ENCODE measurements around the gene LIN7B. TPM values are rescaled to one million over a fixed set of nuclear protein-coding genes. Genes with fewer than 3 reads are reported as not detected.
"Not testable (repeated sequence)": the region's sequence is repeated elsewhere in the genome, so short reads cannot be mapped to it uniquely, and the experiment has no call there.

The LIN7B gene
- total RNA-seq, 1 donor from 2014 or later = 9.8 TPM

- peak overlapping the region; percentile 33 for H3K4me3 Mint-ChIP-seq
- no peak overlapping the region for H3K27ac Mint-ChIP-seq
Observed at GRCh38 chr19:49070416-49070815, 43.8 kb upstream of the LIN7B start.

DNA sequence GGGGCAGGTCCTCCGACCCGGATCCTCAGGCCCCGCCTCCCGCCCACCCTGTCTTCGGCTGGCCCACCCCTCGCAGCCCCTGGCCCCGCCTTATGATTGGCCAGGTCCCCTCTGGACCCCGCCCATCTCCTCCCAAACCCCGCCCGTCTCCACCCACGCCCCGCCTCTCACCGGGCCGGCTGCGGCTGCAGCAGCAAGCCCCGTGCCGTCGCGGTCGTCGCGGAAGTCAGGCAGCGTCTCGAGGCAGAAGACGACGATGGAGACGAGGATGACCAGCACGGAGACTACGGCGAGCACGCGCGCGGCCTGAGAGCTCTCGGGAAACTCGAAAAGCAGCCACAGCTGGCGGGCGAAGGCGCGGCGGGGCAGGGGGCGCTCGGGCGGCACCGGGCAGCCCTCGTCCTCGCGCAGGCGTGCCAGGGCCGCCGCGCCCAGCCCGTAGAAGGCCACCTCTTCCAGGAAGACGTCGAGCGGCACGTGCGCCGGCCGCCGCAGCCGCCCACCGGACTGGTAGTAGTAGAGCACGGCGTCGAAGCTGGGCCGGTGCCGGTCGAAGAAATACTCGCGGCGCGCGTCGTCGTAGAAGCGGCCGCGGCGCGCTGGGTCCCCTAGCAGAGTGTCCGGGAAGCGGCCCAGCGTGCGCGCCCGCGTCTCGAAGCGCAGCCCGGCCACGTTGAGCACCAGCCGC lies 42.2 kb upstream of the LIN7B start:
- Mint-ChIP-seq H3K27ac (no peak overlapping the region), H3K27me3 (ENCODE audit: low read depth) (peaks cover 49% of the 10 kb centered on the region), H3K4me1 (peaks cover 23% of the 10 kb centered on the region), H3K36me3 (peaks cover 11% of the 10 kb centered on the region), H3K4me3 (peak overlapping the region; percentile 43), H3K9me3 (peaks cover 4% of the 10 kb centered on the region)
- TF ChIP-seq CTCF (IDR thresholded peaks at IDR 0.05; ENCODE audit: unreplicated experiment) = no peak
- DNase-seq (ENCODE audit: low spot score in 2 of 2, unreplicated experiment in 2 of 2) = no peak

More at GRCh38 chr19:49070416-49070815, 43.8 kb upstream of the LIN7B start:
- no peak for DNase-seq (ENCODE audit: low spot score in 2 of 2, unreplicated experiment in 2 of 2)
- peaks cover 11% of the 10 kb centered on the region for H3K36me3 Mint-ChIP-seq
- peaks cover 38% of the 10 kb centered on the region for H3K4me1 Mint-ChIP-seq
- TF ChIP-seq CTCF (IDR thresholded peaks at IDR 0.05; ENCODE audit: unreplicated experiment) = no peak
- H3K27me3 Mint-ChIP-seq (ENCODE audit: low read depth) = peaks cover 49% of the 10 kb centered on the region
- H3K9me3 Mint-ChIP-seq = peaks cover 4% of the 10 kb centered on the region

GRCh38 chr19:49073514-49074378 lies 40.4 kb upstream of the LIN7B start:
- Mint-ChIP-seq H3K27me3 (ENCODE audit: low read depth) (peaks cover 49% of the 10 kb centered on the region), H3K27ac (no peak overlapping the region), H3K4me3 (peak overlapping the region; percentile 50), H3K9me3 (peaks cover 4% of the 10 kb centered on the region), H3K4me1 (peaks cover 10% of the 10 kb centered on the region), H3K36me3 (peaks cover 11% of the 10 kb centered on the region)
- TF ChIP-seq CTCF (IDR thresholded peaks at IDR 0.05; ENCODE audit: unreplicated experiment) = no peak
- DNase-seq (ENCODE audit: low spot score in 2 of 2, unreplicated experiment in 2 of 2) = no peak

GRCh38 chr19:49074869-49075268 lies 39.3 kb upstream of the LIN7B start:
- Mint-ChIP-seq H3K36me3 (peaks cover 11% of the 10 kb centered on the region), H3K4me1 (peaks cover 10% of the 10 kb centered on the region), H3K27me3 (ENCODE audit: low read depth) (peaks cover 42% of the 10 kb centered on the region)
- DNase-seq (ENCODE audit: low spot score in 2 of 2, unreplicated experiment in 2 of 2); H3K4me3 Mint-ChIP-seq; H3K9me3 Mint-ChIP-seq; H3K27ac Mint-ChIP-seq: not testable (repeated sequence)
- TF ChIP-seq CTCF (IDR thresholded peaks at IDR 0.05; ENCODE audit: unreplicated experiment) = peak; percentile 62

DNA sequence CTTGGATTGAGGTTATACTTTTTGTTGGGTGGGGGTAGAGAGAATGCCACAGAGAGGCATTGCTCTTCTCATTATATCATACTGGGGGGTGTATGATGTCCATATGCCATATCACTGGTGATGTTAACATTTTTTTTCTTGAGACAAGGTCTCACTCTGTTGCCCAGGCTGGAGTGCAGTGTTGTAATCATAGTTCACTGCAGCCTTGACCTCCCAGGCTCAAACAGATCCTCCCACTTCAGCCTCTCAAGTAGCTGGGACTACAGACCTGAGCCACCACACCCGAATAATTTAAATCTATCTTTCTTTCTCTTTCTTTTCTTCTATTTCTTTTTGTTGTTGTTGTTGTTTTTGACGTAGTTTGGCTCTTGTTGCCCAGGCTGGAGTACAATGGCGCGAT lies 33.8 kb upstream of the LIN7B start:
- no peaks in the 10 kb centered on the region for H3K36me3 Mint-ChIP-seq
- H3K27me3 Mint-ChIP-seq (ENCODE audit: low read depth) = peaks cover 8% of the 10 kb centered on the region
- peaks cover 3% of the 10 kb centered on the region for H3K4me1 Mint-ChIP-seq
- TF ChIP-seq CTCF (IDR thresholded peaks at IDR 0.05; ENCODE audit: unreplicated experiment) = no peak
- no peak for DNase-seq (ENCODE audit: low spot score in 2 of 2, unreplicated experiment in 2 of 2)
- H3K27ac Mint-ChIP-seq = no peak overlapping the region
- no peak overlapping the region for H3K4me3 Mint-ChIP-seq
- H3K9me3 Mint-ChIP-seq = no peaks in the 10 kb centered on the region

All from mesothelial cell of epicardium (in vitro differentiated cells).